Mononuclear cell (primary cell): ENCODE results near the gene MTREX. TPM values are rescaled to one million over a fixed set of nuclear protein-coding genes. Genes with fewer than 3 reads are reported as not detected.

ENCODE experiments used
- total RNA-seq: library from RNA; depleted of rRNA; stranded (reverse); fragments of >200 nt; gene quantifications from one replicate; pipeline ENCODE4 v1.2.3, GENCODE V29; 2012

Gene MTREX
- total RNA-seq, 1 donor, result 142 TPM

Other genes starting within 250 kb of the MTREX start
- 34.8 TPM for gene GZMA, start 205.3 kb upstream of the MTREX start, total RNA-seq
- 0.10 TPM for gene GPX8, start 147.8 kb upstream of the MTREX start, total RNA-seq
- gene CDC20B, start 134.8 kb upstream of the MTREX start, total RNA-seq, result not detected
- gene MCIDAS, start 80.7 kb upstream of the MTREX start, total RNA-seq, result not detected
- gene CCNO, start 74.4 kb upstream of the MTREX start, total RNA-seq, result not detected
- gene DHX29, start 295 bp upstream of the MTREX start, total RNA-seq, result 23.6 TPM
- gene PLPP1, start 227.0 kb downstream of the MTREX start, total RNA-seq, result 7.2 TPM